HUDEP-2 (cell line): ENCODE results near the gene VWA5B1.

Experiments
- DNase-seq, 76 experiments: peaks; one replicate each; lab custom pipeline; 2025; ENCODE audit not compliant: unreplicated experiment in 76 of 76; lab: John Stamatoyannopoulos, UW

VWA5B1 gene

DNA sequence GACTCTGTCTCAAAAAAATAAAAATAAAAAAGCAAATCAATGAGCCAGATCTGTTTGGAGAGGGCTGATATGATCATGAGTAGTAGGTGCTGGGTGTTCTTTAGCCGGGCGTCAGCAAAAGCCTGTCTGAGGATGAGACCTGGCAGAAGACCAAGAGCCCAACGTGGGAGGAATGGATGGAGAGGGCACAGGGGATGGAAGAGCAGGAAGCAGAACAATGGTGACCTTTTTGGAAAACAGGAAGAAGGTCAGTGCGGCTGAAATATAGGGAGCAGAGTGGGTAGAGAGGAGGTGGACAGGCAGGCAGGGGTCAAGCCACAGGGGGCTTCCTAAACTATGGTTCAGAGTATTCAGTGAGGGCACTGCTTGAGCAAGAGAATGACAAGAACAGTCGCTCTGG, 30.9 kb downstream of the VWA5B1 start:
- no peak for DNase-seq

DNA sequence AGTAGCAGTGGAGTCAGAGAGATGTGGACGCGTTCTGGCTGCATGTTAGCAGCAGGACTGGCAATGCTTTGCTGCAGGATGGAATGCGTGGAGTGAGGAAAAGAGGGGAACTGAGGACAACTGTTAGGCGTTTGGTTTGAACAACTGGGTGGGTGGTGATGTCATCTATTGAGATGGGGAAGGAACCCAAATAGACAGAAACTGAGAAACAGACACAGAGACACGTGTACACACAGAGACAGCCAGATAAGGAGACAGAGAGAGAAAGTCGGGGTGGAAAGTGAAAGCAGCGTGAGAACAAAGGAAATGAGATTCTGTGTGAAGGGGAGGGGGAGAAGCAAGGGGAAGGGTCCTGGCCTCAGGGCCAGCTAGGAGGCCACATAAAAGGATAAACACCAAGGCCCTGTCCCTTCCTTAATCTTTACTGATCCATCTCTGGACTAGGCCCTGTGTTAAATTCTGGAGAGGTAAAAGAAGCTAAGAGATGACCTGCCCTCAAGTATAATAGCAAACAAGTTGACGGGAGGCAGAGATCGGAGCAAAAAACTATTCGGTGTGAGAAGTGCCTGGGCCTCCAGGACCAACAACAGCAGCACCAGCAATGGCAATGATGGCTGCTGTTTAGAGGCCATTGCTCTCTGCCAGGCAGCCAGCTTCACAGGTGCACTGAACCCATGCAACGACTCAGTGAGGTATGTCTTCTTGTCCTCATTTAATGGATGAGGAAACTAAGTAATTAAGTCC, 31.6 kb downstream of the VWA5B1 start:
- no peak for DNase-seq

DNA sequence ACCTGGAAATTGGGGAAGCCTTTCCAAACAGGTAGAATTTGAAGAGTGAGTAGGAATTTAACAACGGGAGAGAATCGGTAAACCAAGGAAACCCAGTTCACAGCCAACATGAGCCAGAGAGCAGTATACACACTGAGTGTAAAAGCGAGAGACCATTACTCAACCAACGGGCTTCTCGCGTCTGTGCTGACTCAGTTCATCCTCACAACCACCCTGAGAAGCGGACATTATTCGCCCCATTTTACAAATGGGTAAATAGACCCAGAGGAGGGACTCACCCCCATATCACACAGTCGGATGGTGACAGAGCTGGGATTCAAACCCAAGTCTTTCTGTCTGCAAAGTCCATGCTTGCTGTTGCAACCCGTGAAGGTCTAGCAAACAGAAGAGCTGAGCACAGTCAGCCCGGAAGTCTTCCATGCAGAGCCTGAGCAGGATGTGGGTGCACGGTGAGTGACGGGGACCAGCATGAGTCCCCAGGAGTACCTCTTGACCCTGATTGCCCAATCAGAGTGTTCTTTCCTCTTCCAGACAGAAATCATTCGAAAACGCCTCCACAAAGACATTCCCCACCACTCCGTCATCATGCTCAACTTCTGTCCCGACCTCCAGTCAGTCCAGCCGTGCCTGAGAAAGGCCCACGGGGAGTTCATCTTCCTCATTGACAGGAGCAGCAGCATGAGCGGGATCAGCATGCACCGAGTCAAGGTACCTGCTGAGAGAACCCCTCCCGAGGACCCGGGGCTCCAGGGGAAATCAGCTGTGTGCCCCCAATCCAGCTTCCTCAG, 32.3 kb downstream of the VWA5B1 start:
- no peak for DNase-seq

DNA sequence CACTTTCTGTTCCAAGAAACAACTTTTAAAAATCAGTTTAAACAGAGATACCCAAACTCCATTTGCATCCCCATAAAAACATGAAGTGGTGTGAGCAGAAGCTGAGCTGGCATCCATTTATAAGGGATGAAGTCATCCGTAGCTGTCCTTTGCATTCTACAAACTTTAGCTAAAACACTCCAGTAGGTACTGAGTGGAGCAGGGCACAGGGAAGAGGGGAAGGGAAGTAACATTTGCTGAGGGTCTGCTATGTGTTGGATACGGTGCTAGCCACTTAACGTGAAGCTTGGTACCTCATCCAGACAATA, 32.9 kb downstream of the VWA5B1 start:
- DNase-seq: no peak

DNA sequence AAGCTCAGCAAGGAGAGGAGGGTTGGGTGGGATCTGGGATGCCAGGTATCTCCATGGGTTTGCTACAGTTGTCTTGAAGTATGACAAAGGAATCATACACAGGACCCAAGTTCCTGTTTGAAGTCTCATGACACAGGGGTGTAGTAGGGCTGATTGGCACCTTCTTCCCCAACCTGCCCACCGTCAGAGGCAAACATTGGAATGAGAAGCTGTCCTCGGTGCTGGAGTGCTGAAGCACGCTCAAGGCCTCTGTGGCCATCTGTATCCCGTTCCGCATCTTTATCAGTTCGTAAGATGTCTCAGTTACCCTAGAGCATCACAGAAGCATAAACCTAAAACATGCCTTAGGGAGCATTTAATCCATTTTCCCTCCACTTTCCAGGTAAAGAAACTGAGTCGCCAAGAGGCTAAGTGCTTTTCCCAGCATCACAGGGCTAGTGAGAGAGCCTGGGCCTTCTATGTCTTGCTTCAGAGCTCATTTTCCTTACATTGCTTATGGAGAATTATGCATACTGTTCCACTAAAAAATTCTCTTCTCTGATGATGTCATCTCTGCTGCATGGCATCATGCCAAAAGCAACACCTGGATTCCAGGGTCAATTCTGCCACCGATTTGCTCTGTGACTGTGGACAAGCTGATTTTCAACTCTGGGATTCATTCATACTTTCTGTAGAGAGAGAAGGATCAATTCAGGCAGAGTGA, 34.2 kb downstream of the VWA5B1 start:
- DNase-seq: no peak

DNA sequence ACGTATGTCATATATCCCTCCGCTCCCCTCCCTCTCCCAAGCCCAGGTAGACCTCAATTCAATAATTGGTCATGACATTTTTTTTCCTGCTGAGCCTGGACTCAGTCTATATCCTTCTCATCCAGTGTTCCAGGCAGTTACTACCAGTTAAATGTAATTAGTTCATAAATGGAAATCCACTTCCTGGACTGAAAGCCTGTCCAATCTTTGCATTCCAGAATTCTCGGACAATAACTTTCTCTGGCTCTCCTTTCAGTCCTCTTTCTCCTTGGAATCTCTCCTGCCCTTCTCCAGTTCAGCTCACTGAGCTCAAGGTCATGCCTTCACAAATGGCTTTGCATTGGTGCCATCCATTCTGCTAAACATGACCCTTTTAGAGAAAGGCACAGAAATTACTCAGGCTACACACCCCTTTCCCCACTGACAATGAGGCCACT, 34.8 kb downstream of the VWA5B1 start:
- DNase-seq: no peak

DNA sequence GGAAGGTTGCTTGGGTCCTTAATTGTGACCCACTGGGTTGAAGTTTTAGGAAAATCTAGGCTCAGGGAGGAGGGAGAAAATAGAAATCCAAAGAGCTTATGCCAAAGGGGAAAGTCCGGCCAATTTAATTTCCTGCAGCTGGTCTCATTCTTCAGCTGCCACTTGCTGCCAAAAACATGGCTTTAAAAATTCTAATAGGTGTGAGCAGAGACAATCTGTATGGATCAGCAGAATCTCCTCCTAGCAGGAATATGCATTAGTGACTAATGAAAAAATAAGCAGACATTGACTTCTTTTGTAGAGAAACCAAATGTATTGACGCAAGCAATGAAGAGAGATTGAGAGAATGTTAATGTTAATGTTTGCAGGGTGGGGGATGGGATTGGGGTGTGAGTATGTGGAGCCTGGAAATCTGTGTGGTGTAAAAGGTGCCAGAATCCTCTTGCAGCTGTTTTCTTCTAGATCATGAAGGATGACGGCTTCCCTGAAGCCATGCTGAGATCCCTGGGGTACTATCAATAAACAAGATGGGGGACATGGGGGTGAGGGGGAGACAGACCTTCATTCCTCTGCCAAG, 35.3 kb downstream of the VWA5B1 start:
- DNase-seq: no peak

DNA sequence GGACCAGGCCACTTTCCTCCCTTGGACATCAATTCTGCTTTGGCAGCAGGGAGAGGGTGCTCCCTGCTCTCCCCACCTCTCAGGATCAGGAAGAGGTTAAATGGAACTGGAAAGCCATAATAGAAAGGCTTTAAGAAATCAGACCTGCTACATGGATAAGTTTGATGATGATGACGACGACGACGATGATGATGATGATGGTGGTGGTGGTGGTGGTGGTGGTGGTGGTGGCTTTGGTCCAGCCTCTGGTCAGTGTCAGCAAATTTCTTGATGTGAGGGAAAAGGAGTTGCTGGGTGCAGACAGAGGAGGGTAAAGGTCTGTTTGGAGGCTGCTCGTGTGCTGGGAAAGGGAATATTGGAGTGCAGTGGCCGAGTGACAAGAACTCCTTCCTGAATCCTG, 36.8 kb downstream of the VWA5B1 start:
- DNase-seq: no peak

DNA sequence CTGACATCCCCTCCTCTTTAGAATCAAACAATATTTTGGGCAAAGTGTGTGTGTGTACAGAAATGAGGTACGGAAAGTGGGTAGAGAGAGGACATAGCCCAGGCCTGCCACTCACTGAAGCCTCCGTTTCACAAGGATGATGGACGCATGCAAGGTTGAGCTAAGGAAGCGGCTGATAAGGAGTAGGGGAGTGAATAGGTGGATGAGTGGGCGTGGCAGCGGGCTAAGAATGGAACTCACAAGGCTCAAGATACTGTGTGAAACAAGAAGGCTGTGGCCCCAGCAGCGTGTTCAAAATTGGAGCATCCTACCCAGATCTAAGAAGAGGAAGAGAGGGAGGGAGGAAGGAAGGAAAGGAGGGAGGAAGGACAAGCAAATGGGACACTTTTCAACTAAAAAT, 37.5 kb downstream of the VWA5B1 start:
- DNase-seq: no peak

DNA sequence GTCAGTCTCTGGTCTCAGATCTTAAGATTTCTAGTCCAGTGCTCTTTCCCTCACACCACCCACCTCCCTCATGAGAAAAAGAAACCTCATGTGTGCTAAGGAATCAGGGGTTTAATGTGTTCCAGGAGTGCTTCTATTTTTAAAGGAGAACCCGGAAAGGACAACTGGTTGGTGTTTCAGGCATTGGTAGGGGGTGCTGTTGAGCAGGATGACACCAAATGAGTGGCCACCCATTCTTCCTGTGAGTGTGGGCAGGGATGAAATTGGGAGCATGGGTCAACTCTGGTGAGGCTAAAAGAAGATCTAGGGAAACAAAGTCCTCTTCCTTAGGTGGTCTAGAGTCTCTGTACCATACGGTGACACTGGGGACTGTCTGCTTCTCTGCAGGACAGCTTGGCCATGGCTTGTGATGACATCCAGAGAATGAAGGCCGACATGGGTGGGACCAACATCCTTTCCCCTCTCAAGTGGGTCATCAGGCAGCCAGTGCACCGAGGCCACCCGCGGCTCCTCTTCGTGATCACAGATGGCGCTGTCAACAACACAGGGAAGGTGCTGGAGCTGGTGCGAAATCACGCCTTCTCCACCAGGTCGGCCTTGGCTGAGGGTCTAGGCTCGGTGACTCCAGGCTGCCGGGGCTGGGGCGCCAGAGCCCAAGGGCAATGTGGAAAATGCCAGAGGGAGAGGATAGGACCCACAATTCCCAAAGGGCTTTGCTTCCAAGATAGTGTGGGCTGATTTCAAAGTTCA, 39.3 kb downstream of the VWA5B1 start:
- peak in 1 of 76 experiments; percentile 4 for DNase-seq

DNA sequence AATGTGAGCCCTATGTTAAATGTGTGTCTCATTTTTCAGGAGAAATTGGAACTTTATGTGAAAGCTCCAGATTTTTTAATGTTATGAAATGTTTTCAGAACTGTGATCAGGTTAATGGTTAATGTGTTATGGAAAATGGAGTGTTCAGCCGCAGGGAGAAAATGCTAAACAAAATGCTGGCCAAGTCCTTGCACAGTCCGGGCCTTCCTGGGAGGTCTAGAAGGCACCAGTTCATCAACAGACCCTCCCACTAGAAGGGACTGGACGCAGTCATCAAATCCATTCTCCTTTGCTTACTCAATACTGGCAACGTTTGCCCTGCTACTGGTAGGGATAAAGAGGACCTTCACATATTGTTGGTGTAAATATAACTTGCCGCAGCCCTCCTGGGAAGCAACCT, 43.4 kb downstream of the VWA5B1 start:
- DNase-seq: no peak

DNA sequence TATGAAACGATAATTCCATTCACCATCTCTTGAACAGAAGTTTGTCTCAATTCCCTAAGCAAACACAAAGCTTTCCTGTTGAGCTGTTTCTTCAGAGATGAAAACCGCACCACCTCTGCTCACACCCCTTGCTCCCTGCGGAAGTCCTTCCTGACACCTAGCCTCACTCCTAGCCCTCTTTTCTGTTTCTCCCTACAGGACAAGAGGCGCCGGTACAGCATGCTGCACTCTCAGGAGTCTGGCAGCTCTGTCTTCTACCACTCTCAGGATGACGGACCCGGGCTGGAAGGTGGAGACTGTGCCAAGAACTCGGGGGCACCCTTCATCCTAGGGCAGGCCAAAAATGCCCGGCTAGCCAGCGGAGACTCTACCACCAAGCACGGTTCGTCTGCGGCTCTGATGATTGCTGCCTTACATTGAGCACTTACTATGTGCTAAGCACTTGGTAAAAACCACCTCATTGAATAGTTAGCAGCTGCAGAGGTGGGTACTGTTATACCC, 45.5 kb downstream of the VWA5B1 start:
- no peak for DNase-seq

DNA sequence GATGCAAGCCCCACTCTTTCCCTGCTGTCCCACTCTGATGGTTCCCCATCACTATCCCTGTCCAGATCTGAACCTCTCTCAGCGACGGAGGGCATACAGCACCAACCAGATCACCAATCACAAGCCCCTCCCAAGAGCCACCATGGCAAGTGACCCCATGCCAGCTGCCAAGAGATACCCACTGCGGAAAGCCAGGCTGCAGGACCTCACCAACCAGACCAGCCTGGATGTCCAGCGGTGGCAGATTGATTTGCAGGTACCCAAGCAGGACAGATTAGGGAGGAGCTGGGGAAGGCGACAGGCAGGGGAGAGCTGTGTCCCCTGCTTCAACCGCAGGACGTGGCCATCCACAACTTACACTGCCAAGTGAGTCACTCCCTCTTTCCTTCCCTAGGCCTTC, 46.9 kb downstream of the VWA5B1 start:
- DNase-seq: no peak

DNA sequence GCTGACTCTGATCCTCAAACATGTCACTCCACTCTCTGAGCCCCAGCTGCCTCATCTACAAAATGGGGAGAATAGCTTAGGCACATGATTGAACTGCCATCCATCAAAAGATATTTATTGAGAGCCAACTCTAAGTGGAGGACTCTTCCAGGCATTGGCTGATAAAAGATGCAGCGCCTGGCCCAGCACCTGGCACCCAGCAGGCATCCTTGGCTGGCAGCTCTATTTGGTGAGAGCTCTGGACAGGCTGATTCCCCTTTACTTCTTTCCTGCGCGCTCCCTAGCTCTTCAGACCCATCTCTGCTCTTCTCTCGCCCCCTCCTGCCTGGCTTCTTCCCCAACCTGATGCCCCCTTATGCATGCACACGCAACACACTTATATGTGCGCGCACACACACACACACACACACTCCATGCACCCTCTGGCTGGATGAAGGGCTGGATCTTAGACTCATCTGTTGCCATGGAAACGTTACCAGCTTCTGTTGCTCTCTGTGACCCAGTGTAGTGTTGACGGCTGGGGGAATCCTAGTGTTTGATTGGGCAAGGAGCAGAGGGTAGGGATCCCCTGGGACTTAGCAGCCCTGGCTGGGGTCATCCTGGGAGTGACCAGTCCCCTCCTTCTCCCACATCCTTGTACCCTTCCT, 49.3 kb downstream of the VWA5B1 start:
- no peak for DNase-seq

DNA sequence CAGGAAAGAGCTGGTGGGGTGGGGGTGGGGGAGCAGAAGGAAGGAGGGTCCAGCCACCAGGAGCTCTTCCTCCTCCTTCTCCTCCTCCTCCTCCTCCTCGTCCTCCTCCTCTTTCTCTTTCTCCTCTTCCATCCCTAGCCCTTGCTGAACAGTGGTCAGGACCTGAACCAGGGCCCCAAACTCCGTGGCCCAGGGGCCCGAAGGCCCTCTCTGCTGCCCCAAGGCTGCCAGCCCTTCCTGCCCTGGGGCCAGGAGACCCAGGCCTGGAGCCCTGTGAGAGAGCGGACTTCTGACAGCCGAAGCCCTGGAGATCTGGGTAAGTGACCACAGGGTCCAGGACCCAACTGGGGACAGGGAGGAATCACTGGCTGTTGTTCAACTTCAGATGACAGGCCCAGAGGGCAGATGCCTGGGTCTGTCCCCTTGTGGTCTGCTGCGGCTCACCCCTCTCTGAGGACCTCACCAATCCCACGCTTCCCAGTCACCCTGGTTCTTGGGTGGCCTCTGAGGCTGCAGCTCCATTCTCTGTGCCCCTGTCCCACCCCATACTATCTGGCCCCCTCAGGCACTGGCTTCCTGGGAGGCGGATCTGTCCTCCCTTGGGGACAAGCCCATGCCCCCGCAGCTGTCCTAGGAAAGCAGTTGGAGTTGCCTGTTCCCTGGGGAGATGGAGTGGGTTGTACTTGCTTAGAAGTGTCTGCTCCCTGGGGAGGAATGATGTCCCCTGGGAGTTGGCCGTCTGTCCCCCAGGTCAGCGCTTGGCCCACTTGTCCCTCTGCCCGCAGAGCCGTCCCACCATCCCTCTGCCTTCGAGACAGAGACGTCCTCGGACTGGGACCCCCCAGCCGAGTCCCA, 51.8 kb downstream of the VWA5B1 start:
- no peak for DNase-seq

DNA sequence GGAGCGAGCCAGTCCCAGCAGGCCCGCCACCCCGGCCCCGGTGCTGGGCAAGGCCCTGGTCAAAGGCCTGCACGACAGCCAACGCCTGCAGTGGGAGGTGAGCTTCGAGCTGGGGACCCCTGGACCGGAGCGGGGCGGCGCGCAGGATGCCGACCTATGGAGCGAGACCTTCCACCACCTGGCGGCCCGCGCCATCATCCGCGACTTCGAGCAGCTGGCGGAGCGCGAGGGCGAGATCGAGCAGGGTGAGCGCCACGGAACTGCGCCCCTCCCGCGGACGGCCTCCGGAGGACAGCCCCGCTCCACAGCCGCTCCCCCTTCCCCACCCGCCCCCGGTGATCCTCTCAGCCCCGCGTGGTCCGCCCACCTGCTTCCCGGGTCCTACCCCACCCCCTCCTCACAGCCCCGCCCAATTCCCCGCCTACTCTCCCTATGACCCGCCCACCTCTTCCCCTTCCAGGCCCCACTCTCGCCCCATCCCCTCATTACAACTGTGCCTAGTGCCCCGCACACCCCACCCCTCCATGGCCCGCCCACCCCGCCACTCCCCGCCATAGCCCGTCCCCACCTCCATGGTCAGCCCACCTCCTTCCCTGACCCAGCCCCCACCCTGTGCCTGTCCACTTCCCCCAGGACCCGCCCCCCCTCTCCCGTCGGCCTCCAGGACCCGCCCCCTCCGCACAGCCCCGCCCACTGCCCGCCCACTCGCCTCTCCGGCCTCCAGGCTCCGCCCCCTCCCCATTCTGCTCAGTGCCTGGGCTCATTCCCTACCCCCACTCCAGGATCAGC, 52.7 kb downstream of the VWA5B1 start:
- DNase-seq: peak in 11 of 76 experiments; percentile 4 to 40 (median 15)

DNA sequence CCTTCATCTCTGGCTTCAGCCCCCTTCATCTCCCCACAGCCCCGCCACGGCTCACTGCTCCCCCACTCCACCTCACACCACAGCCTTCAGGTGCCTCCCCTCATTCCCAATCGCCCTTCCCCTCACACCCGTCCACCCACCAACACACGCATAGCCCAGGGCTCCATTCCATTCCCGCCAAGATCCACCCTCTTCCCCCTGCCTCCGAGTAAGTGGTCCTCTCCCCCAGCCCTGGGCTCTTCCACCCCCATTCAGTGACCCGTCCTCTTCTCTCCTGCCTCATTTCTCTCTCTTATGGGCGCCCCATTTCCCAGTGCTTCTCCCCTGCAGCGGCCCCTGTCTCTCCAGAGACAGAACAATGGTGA, 53.2 kb downstream of the VWA5B1 start:
- no peak for DNase-seq

DNA sequence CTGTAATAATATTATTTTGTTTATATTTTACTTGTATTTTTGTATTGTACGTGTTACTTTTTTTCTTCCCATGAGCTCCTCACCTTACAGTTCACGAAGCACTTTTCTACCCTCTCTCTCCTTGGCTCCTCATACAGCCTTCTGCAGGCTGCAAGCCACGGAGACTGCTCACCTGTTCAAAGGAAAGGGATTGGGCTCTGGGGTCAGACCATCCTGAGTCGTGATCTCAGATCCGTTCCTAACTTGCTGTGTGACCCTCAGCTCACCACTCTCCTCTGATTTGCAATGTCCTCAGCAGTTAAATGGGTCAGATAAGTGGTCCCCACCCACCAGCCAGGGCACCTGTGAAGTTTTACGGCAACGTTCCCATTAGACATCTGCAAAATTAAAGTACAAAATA, 54.1 kb downstream of the VWA5B1 start:
- no peak for DNase-seq
